Stomach smooth muscle (tissue), 2 donors: ENCODE measurements around the gene SPC24.
A peak's percentile ranks its signal among the peaks of the same experiment; 100 is the strongest.

Experiments used
- H3K27ac ChIP-seq: one replicate; pipeline ENCODE4 v1.7.0; 2013; ENCODE audit warnings: mild to moderate bottlenecking, low read length, inconsistent platforms
- H3K27me3 ChIP-seq, 2 donors: one replicate each; pipeline ENCODE4 v1.7.0; 2013; ENCODE audit warnings: low read length in 2 of 2; ENCODE audit not compliant: insufficient read depth in 2 of 2, control insufficient read depth in 1 of 2
- H3K36me3 ChIP-seq, 2 donors: one replicate each; pipeline ENCODE4 v1.7.0; 2013; ENCODE audit warnings: low read length in 2 of 2; ENCODE audit not compliant: control insufficient read depth in 2 of 2, insufficient read depth in 2 of 2
- H3K4me1 ChIP-seq: one replicate; pipeline ENCODE4 v1.7.0; 2013; ENCODE audit warnings: low read length; ENCODE audit not compliant: control insufficient read depth, insufficient read depth
- H3K4me3 ChIP-seq, 2 donors: one replicate each; pipeline ENCODE4 v1.7.0; 2013; ENCODE audit warnings: low read length in 2 of 2
- H3K9ac ChIP-seq, 2 donors: one replicate each; pipeline ENCODE4 v1.7.0; 2013; ENCODE audit warnings: low read length in 2 of 2, mild to moderate bottlenecking in 1 of 2
- H3K9me3 ChIP-seq, 2 donors: one replicate each; pipeline ENCODE4 v1.7.0; 2013; ENCODE audit warnings: low read length in 2 of 2; ENCODE audit not compliant: control insufficient read depth in 2 of 2
- donor health status: healthy.
- donor health status: Pancreatic carcinoma.

The SPC24 gene

GRCh38 chr19:11198769-11199424 lies 43.3 kb upstream of the SPC24 start:
- Histone ChIP-seq H3K4me3 (no peak overlapping the region), H3K27me3 (no peaks in the 10 kb centered on the region), H3K36me3 (peaks cover 0 to 4% of the 10 kb centered on the region in 2 donors), H3K9ac (no peak overlapping the region), H3K27ac (peak overlapping the region; percentile 67), H3K9me3 (no peaks in the 10 kb centered on the region), H3K4me1 (peaks cover 57% of the 10 kb centered on the region)

- Histone ChIP-seq H3K27ac (peak overlapping the region; percentile 67), H3K4me1 (peaks cover 57% of the 10 kb centered on the region), H3K9me3 (no peaks in the 10 kb centered on the region), H3K9ac (peak overlapping the region in 1 of 2 donors; percentile 36), H3K4me3 (peak overlapping the region in 1 of 2 donors; percentile 96), H3K36me3 (peaks cover 6 to 8% of the 10 kb centered on the region in 2 donors), H3K27me3 (no peaks in the 10 kb centered on the region)
Observed at GRCh38 chr19:11198175-11198534, 42.6 kb upstream of the SPC24 start.

GRCh38 chr19:11197291-11198174 lies 42.0 kb upstream of the SPC24 start, which contains the start of gene KANK2:
KANK2 (minus strand) TSS chr19:11197545; CDS start chr19:11194511, 3,034 bp downstream.
- H3K9ac ChIP-seq: peak within 1 kb of the TSS; percentile 84
- peak within 1 kb of the TSS; percentile 83 to 96 for H3K4me3 ChIP-seq
- H3K9me3 ChIP-seq: no peaks in the 10 kb centered on the region
- H3K4me1 ChIP-seq: peaks cover 57% of the 10 kb centered on the region
- peak within 1 kb of the TSS; percentile 88 for H3K27ac ChIP-seq
- no peaks in the 10 kb centered on the region for H3K27me3 ChIP-seq
- H3K36me3 ChIP-seq: peaks cover 12 to 13% of the 10 kb centered on the region in 2 donors

- no peaks in the 10 kb centered on the region for H3K27me3 ChIP-seq
- H3K4me1 ChIP-seq: peaks cover 59% of the 10 kb centered on the region
- peak overlapping the region; percentile 83 to 96 for H3K4me3 ChIP-seq
- H3K36me3 ChIP-seq: peaks cover 17 to 18% of the 10 kb centered on the region in 2 donors
- peak overlapping the region; percentile 88 for H3K27ac ChIP-seq
- peak overlapping the region; percentile 84 for H3K9ac ChIP-seq
- H3K9me3 ChIP-seq: no peaks in the 10 kb centered on the region
Observed at GRCh38 chr19:11196406-11197287, 41.1 kb upstream of the SPC24 start.

GRCh38 chr19:11195681-11196080 lies 40.1 kb upstream of the SPC24 start:
- peak overlapping the region; percentile 76 for H3K27ac ChIP-seq
- H3K36me3 ChIP-seq: peaks cover 17 to 22% of the 10 kb centered on the region in 2 donors
- H3K9me3 ChIP-seq: no peaks in the 10 kb centered on the region
- H3K27me3 ChIP-seq: no peaks in the 10 kb centered on the region
- H3K4me1 ChIP-seq: peaks cover 62% of the 10 kb centered on the region
- H3K4me3 ChIP-seq: peak overlapping the region; percentile 57 to 96
- peak overlapping the region; percentile 50 to 62 for H3K9ac ChIP-seq

- Histone ChIP-seq H3K27ac (peak overlapping the region; percentile 76), H3K4me1 (peaks cover 69% of the 10 kb centered on the region)
Observed at GRCh38 chr19:11194656-11195558, 39.3 kb upstream of the SPC24 start.

GRCh38 chr19:11194173-11194572 lies 38.6 kb upstream of the SPC24 start:
- Histone ChIP-seq H3K4me1 (peaks cover 76% of the 10 kb centered on the region), H3K9ac (peak overlapping the region; percentile 47 to 50), H3K4me3 (peak overlapping the region; percentile 57 to 96), H3K36me3 (peaks cover 17 to 26% of the 10 kb centered on the region in 2 donors), H3K9me3 (no peaks in the 10 kb centered on the region), H3K27ac (peak overlapping the region; percentile 76), H3K27me3 (no peaks in the 10 kb centered on the region)

More at GRCh38 chr19:11194656-11195558, 39.3 kb upstream of the SPC24 start:
- Histone ChIP-seq H3K9ac (peak overlapping the region; percentile 50 to 66), H3K27me3 (no peaks in the 10 kb centered on the region), H3K4me3 (peak overlapping the region; percentile 57 to 96), H3K9me3 (no peaks in the 10 kb centered on the region), H3K36me3 (peaks cover 17 to 26% of the 10 kb centered on the region in 2 donors)

- Histone ChIP-seq H3K4me1 (peaks cover 75% of the 10 kb centered on the region), H3K36me3 (peaks cover 17 to 28% of the 10 kb centered on the region in 2 donors), H3K4me3 (peak overlapping the region in 1 of 2 donors; percentile 96), H3K27me3 (no peaks in the 10 kb centered on the region), H3K9me3 (no peaks in the 10 kb centered on the region), H3K9ac (peak overlapping the region in 1 of 2 donors; percentile 47), H3K27ac (peak overlapping the region; percentile 76)
Observed at GRCh38 chr19:11192957-11193939, 37.7 kb upstream of the SPC24 start.

- H3K27me3 ChIP-seq: no peaks in the 10 kb centered on the region
- H3K36me3 ChIP-seq: peaks cover 25 to 32% of the 10 kb centered on the region in 2 donors
- H3K9ac ChIP-seq: no peak overlapping the region
- H3K9me3 ChIP-seq: no peaks in the 10 kb centered on the region
- H3K4me1 ChIP-seq: peaks cover 80% of the 10 kb centered on the region
- peak overlapping the region; percentile 70 for H3K27ac ChIP-seq
- H3K4me3 ChIP-seq: peak overlapping the region; percentile 25 to 40
Observed at GRCh38 chr19:11191934-11192333, 36.4 kb upstream of the SPC24 start.
